Measurements from ENCODE around the gene ITGA8. TPM values are rescaled to one million over a fixed set of nuclear protein-coding genes. Genes with fewer than 3 reads are reported as not detected.
"Not testable (repeated sequence)": the region's sequence is repeated elsewhere in the genome, so short reads cannot be mapped to it uniquely, and the experiment has no call there.

Gene ITGA8
- total RNA-seq, 1 donor from 2014 or later = 0.34 TPM

GRCh38 chr10:15489431-15489830, 230.3 kb downstream of the ITGA8 start:
- no peak for DNase-seq

GRCh38 chr10:15487376-15487775, 232.3 kb downstream of the ITGA8 start:
- no peak for DNase-seq

- DNase-seq = no peak
Measured at GRCh38 chr10:15486404-15486803, 233.3 kb downstream of the ITGA8 start.

- DNase-seq = no peak
Measured at GRCh38 chr10:15485684-15486316, 233.9 kb downstream of the ITGA8 start.

DNA sequence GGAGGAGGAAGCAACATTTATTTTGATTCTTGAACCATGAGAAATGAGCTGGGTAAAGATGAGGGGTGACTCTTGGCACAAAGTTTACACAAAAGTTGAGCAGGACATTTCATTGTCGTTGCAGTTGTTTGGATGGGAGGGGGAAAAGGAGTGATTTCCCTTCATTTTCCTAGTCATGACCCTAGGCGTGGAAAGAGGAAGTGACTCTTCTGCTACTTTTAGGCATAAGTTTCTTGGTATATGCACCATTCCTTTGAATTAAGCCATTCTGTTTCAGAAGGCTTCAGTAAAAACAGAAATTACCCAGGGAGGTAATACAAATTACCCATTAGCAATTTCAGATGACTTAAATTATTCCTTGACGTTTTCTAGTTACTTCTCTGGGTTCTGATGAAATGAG, 234.7 kb downstream of the ITGA8 start:
- DNase-seq = no peak

- no peak for DNase-seq
Measured at GRCh38 chr10:15484128-15484527, 235.6 kb downstream of the ITGA8 start.

- DNase-seq = no peak
Measured at GRCh38 chr10:15483215-15484075, 236.3 kb downstream of the ITGA8 start.

DNA sequence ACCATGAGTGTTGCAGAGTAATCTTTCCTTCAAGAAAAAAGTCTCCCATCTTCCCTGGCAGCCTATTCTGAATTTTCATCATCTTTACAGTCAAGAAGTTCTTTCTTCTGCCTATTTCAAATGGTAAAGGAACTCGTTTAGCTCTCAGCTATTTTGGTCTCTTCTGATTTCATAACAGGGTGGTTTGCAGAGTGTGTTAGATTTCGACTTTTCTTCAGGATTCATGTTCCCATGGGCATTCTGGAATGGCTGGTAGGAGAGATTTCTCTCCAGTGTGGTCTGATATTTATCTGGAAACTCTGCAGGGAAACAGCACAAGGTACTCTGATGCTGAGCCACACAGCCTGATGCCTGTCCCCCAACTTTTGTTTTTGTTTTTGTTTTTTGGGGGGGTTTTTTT, 237.6 kb downstream of the ITGA8 start:
- no peak for DNase-seq

GRCh38 chr10:15478950-15479349, 240.8 kb downstream of the ITGA8 start:
- DNase-seq = no peak

DNA sequence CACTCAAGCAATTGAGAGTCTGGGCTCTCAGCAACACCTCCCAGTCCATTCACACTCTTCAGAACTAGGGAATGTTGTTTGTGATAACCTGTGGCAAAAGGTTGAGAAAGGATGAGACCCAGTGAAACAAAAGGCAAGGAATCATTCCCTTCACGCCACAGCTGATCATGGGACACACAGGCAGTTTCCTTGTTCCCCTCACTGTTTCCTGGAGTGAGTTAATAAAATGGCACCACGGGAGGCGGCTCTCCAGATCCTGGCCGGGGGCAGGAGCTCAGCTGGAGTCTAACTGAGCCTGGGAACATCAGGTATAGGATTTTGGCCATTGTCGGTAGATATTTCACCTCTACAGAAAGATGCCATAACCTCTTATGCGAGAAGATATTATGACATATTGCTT, 241.3 kb downstream of the ITGA8 start:
- no peak for DNase-seq

- DNase-seq = no peak
Measured at GRCh38 chr10:15476337-15476736, 243.4 kb downstream of the ITGA8 start.

- not testable (repeated sequence) for DNase-seq
Measured at GRCh38 chr10:15475439-15475838, 244.3 kb downstream of the ITGA8 start.

- DNase-seq = no peak
Measured at GRCh38 chr10:15474671-15475070, 245.1 kb downstream of the ITGA8 start.

DNA sequence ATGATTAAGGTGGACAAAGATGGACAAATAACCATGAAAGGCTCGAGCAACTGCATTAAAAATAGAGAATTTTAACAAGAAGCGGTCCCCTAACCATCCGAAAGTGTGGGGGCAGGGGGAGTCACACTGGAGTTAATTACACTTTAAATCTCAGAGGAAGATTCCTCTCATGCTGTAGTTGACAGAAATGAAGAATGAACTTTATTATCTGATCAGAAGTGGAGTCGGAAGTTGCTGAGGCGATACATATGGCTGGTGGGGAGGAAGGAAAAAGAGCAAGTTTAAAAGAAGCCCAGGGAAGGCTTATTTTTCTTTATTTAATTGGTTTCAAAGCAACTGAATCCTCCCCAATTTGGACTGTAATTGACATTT, 246.3 kb downstream of the ITGA8 start:
- DNase-seq = no peak

DNA sequence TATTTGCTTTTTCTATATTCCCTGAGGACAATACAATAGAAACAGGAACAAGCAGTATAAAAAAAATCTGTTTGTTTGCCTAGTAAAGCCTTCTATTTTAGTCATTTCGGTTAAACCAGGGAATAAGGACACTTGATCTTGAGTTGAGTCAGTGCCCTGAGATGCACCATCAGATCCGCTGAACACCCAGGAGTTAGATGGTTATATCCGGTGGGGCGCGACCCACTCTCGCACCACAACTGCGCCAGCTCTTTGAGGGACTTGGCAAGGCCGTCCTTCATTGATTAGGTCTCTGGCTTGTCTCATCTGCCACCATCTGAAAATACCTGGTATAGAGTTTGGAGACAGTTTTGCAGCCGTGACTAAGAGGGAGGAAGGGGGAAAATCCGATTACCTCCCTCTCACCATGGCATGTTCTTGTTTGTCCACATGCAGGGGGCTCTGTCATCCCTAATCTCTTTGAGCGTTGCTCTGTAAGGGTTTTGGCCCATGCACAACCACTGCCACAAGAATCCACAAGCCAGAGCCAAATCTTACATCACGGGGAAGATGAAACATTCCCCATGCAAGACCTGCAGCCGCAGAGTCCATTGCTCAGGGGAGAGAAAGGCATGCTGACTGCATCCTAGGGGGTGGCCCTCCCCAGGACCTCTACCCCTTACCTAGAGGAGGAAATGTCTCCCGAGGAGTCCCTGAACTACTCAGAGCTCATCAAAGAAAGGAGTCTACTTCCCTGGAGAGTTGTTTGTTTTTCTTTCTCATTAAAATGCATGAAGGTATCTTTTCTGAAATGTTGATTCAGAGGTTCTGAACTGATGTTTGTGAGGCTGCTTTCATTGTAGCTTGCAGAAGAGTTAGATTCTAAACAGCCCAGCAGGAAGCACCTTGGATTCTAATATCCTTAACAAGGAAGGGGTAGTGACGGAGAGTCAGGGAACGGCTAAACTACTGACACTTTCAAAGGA, 247.0 kb downstream of the ITGA8 start:
- DNase-seq = peak; percentile 20

DNA sequence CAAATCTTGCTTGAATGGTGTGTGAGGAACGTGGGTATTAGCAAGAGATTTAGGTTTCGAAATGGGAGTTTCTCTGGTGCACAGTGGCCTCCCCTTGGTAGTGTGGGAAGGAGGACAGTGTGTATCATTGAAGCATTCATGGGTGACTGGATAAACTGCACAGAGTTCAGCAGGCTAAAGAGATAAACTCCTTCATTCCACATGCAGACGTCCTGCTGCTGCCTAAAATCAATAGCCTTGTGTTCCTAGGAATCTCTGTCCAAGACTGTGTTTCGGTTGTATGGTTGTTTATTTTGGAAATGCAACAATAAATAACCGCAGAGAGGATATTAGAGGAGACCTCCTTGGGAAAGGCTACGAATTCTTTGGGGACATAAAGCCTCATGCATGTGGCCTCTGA, 247.7 kb downstream of the ITGA8 start:
- DNase-seq = no peak

- no peak for DNase-seq
Measured at GRCh38 chr10:15469111-15469510, 250.6 kb downstream of the ITGA8 start.

GRCh38 chr10:15464381-15464780, 255.3 kb downstream of the ITGA8 start:
- DNase-seq = no peak

Other genes with a start within 250 kb of the ITGA8 start
- gene MINDY3, start 140.6 kb upstream of the ITGA8 start, total RNA-seq = 27.5 and 29.8 TPM in 2 replicates